ENCODE measurements around the gene ZNF496.

The ZNF496 gene

DNA sequence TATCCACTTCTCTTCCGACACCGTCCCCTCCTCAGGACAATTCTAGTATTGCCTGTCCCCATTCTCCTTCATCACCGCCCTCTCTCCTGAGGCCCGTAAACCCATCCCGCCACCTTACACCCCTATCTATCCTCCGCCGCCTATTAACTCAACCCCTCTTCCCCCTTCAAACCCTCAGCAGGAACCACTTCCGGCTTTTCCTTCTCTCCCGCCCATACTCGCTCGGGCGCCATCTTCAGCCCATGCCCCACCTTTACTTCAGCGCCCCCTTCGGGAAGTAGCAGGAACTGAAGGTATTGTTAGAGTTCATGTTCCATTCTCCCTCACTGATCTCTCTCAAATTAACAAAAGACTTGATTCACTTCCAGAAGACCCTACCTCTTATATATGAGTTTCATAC lies 44.2 kb downstream of the ZNF496 start:
- no peak overlapping the region for H2AFZ ChIP-seq (ENCODE audit: low read depth, low read length)
- H3K4me1 ChIP-seq (ENCODE audit: insufficient read depth, low read length) = no peaks in the 10 kb centered on the region
- H3K9ac ChIP-seq (ENCODE audit: low read depth, low read length) = no peak overlapping the region
- H3K36me3 ChIP-seq (ENCODE audit: insufficient read depth, low read length) = no peaks in the 10 kb centered on the region
- H3K4me2 ChIP-seq (ENCODE audit: insufficient read depth, low read length) = no peak overlapping the region
- H3K27me3 ChIP-seq (ENCODE audit: insufficient read depth, low read length, poor library complexity) = no peaks in the 10 kb centered on the region
- no peaks in the 10 kb centered on the region for H3K79me2 ChIP-seq (ENCODE audit: insufficient read depth, low read length)
- no peaks in the 10 kb centered on the region for H3K9me3 ChIP-seq (ENCODE audit: insufficient read depth, low read length, severe bottlenecking)
- TF ChIP-seq EZH2 (IDR thresholded peaks at IDR 0.05; ENCODE audit: borderline replicate concordance, low read depth, low read length, severe bottlenecking) = no peak
- TF ChIP-seq, protein P1, sequence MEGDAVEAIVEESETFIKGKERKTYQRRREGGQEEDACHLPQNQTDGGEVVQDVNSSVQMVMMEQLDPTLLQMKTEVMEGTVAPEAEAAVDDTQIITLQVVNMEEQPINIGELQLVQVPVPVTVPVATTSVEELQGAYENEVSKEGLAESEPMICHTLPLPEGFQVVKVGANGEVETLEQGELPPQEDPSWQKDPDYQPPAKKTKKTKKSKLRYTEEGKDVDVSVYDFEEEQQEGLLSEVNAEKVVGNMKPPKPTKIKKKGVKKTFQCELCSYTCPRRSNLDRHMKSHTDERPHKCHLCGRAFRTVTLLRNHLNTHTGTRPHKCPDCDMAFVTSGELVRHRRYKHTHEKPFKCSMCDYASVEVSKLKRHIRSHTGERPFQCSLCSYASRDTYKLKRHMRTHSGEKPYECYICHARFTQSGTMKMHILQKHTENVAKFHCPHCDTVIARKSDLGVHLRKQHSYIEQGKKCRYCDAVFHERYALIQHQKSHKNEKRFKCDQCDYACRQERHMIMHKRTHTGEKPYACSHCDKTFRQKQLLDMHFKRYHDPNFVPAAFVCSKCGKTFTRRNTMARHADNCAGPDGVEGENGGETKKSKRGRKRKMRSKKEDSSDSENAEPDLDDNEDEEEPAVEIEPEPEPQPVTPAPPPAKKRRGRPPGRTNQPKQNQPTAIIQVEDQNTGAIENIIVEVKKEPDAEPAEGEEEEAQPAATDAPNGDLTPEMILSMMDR (IDR thresholded peaks at IDR 0.05; ENCODE audit: borderline replicate concordance, extremely low read depth, low read length, poor library complexity, severe bottlenecking) = no peak
- H3K4me3 ChIP-seq (ENCODE audit: low read depth in 1 of 2, low read length in 2 of 2) = no peak overlapping the region
- no peaks in the 10 kb centered on the region for H4K20me1 ChIP-seq (ENCODE audit: insufficient read depth, low read length)
- DNase-seq = no peak
- no peak overlapping the region for H3K27ac ChIP-seq (ENCODE audit: low read length)
- no peak for ATAC-seq (ENCODE audit: insufficient read depth, low read depth)

DNA sequence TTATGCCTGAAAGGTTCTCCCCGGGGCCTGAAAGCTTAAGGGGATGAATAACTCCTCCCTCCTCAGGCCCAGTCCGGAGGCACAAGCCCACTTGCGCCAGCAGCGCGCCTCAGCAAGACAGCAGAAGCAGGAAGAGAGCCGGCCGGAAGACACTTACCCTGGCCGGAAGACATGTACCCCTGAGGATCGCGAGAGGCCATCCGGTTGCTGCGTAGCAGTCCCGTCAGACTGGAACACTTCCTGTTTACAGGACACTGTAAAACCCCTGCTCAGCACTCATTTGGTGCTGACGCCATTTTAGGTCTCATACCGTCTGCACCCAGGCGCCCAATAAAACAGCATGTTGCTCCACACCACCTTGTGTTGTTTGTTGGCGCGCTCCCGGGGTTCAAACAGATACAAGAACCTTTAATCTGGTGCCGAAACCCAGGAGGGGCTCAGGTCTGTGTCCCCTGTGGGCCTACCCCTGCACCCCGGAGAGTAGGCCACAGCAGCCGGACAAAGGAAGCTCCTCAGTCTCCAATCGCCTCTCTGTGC lies 45.5 kb downstream of the ZNF496 start:
- Histone ChIP-seq H3K36me3 (ENCODE audit: insufficient read depth, low read length) (no peaks in the 10 kb centered on the region), H3K4me1 (ENCODE audit: insufficient read depth, low read length) (no peaks in the 10 kb centered on the region), H2AFZ (ENCODE audit: low read depth, low read length) (no peak overlapping the region), H3K4me2 (ENCODE audit: insufficient read depth, low read length) (no peak overlapping the region), H3K27me3 (ENCODE audit: insufficient read depth, low read length, poor library complexity) (no peaks in the 10 kb centered on the region), H3K9me3 (ENCODE audit: insufficient read depth, low read length, severe bottlenecking) (no peaks in the 10 kb centered on the region), H3K9ac (ENCODE audit: low read depth, low read length) (no peak overlapping the region), H3K79me2 (ENCODE audit: insufficient read depth, low read length) (no peaks in the 10 kb centered on the region), H3K4me3 (ENCODE audit: low read depth in 1 of 2, low read length in 2 of 2) (no peak overlapping the region), H3K27ac (ENCODE audit: low read length) (no peak overlapping the region), H4K20me1 (ENCODE audit: insufficient read depth, low read length) (no peaks in the 10 kb centered on the region)
- ATAC-seq (ENCODE audit: insufficient read depth, low read depth) (no peak), DNase-seq (no peak)
- TF ChIP-seq, protein P1 (IDR thresholded peaks at IDR 0.05; ENCODE audit: borderline replicate concordance, extremely low read depth, low read length, poor library complexity, severe bottlenecking) = no peak
- TF ChIP-seq EZH2 (IDR thresholded peaks at IDR 0.05; ENCODE audit: borderline replicate concordance, low read depth, low read length, severe bottlenecking) = no peak

DNA sequence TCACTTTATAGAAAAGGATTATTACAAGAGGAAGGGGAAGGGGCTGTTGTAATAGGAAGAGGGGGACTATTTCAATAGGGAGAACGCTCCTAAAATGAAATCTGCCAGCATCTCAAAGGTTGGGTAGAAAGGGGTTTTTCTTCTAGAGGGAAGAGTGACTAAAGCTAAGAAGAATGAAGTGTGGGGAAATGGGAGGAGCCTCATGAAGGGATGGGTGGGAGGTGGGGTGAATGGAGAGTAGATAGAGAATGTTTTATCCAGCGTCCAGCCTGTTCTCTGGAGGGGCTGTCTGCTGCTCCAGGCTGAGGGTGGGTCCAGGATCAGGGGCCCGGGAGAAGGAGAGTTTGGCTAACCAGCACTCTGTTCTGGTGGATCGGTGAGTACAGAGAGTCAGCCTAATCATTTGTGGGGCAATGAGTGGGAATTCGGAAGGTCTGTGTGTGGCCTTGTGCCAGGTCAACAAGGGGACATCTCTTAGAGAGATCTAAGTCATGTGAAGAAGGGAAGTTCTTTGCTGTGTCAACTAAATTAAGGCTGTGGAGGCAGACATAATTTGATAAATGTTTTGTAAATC lies 50.6 kb downstream of the ZNF496 start:
- Histone ChIP-seq H3K4me2 (ENCODE audit: insufficient read depth, low read length) (no peak overlapping the region), H3K27ac (ENCODE audit: low read length) (no peak overlapping the region), H2AFZ (ENCODE audit: low read depth, low read length) (no peak overlapping the region), H3K9me3 (ENCODE audit: insufficient read depth, low read length, severe bottlenecking) (no peaks in the 10 kb centered on the region), H3K4me1 (ENCODE audit: insufficient read depth, low read length) (no peaks in the 10 kb centered on the region), H4K20me1 (ENCODE audit: insufficient read depth, low read length) (no peaks in the 10 kb centered on the region), H3K27me3 (ENCODE audit: insufficient read depth, low read length, poor library complexity) (no peaks in the 10 kb centered on the region), H3K79me2 (ENCODE audit: insufficient read depth, low read length) (no peaks in the 10 kb centered on the region), H3K9ac (ENCODE audit: low read depth, low read length) (no peak overlapping the region), H3K4me3 (ENCODE audit: low read depth in 1 of 2, low read length in 2 of 2) (no peak overlapping the region), H3K36me3 (ENCODE audit: insufficient read depth, low read length) (no peaks in the 10 kb centered on the region)
- TF ChIP-seq EZH2 (IDR thresholded peaks at IDR 0.05; ENCODE audit: borderline replicate concordance, low read depth, low read length, severe bottlenecking) = no peak
- TF ChIP-seq, protein P1 (IDR thresholded peaks at IDR 0.05; ENCODE audit: borderline replicate concordance, extremely low read depth, low read length, poor library complexity, severe bottlenecking) = no peak
- ATAC-seq (ENCODE audit: insufficient read depth, low read depth) (no peak), DNase-seq (no peak)
